Gastrocnemius medialis (tissue), 4 donors: ENCODE measurements around the gene MCM8.

ENCODE experiments used
- POLR2A ChIP-seq, 2 donors: fragments of 450-650 bp; IDR thresholded peaks; one replicate each; pipeline ENCODE4 v1.6.1; 2017; ENCODE audit warnings: antibody characterized with exemption in 2 of 2, mild to moderate bottlenecking in 2 of 2, moderate library complexity in 2 of 2
- TF ChIP-seq, protein P1 (sequence below), 5 experiments: fragments of 450-650 bp in 3 of 5; fragments of 200-600 bp in 2 of 5; sonication (generic) in 2 of 5; IDR thresholded peaks in 4 of 5; conservative IDR thresholded peaks in 1 of 5; 1 replicate in 4 of 5; 2 replicates in 1 of 5; pipeline ENCODE4 v1.5.1; 2016 to 2019; ENCODE audit warnings: antibody characterized with exemption in 5 of 5, mild to moderate bottlenecking in 3 of 5, moderate library complexity in 3 of 5

GRCh38 chr20:5925551-5925950, 24.9 kb upstream of the MCM8 start:
- TF ChIP-seq POLR2A (IDR thresholded peaks at IDR 0.05), result no peak
- TF ChIP-seq, protein P1, sequence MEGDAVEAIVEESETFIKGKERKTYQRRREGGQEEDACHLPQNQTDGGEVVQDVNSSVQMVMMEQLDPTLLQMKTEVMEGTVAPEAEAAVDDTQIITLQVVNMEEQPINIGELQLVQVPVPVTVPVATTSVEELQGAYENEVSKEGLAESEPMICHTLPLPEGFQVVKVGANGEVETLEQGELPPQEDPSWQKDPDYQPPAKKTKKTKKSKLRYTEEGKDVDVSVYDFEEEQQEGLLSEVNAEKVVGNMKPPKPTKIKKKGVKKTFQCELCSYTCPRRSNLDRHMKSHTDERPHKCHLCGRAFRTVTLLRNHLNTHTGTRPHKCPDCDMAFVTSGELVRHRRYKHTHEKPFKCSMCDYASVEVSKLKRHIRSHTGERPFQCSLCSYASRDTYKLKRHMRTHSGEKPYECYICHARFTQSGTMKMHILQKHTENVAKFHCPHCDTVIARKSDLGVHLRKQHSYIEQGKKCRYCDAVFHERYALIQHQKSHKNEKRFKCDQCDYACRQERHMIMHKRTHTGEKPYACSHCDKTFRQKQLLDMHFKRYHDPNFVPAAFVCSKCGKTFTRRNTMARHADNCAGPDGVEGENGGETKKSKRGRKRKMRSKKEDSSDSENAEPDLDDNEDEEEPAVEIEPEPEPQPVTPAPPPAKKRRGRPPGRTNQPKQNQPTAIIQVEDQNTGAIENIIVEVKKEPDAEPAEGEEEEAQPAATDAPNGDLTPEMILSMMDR (IDR thresholded peaks at IDR 0.05 in 4 of 5, conservative IDR thresholded peaks at IDR 0.05 in 1 of 5), result no peak
